HuH-7 (cell line): Measurements from ENCODE around the gene PRAMEF13.
"Not testable (repeated sequence)": the region's sequence is repeated elsewhere in the genome, so short reads cannot be mapped to it uniquely, and the experiment has no call there.

Experiments
- DNase-seq: peaks from one replicate; pipeline ENCODE4 v3.0.0; 2011; ENCODE audit warnings: low spot score

The PRAMEF13 gene, protein sequence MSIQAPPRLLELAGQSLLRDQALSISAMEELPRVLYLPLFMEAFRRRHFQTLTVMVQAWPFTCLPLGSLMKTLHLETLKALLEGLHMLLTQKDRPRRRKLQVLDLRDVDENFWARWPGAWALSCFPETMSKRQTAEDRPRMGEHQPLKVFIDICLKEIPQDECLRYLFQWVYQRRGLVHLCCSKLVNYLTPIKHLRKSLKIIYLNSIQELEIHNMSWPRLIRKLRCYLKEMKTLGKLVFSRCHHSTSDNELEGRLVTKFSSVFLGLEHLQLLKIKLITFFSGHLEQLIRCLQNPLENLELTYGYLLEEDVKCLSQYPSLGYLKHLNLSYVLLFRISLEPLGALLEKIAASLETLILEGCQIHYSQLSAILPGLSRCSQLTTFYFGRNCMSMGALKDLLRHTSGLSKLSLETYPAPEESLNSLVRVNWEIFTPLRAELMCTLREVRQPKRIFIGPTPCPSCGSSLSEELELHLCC

DNA sequence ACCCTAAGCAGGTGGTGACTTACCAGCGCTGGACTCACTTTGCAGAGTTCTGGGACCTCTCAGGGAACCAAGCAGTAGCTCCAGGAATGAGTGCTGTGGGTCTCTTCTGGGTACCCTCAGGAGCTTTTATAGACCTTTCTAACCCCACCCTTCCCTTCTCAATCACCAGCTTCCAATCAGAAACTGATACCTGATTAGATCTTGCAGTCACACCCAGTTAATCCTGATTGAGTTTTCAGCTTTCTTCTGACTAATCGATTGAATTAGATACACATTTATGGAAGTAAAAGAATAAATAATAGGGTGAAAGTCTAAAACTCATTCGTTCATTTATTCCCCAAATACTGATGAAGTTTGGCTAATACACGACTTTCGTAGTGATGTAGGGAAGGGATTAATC lies at the start of gene PRAMEF13:
PRAMEF13 (minus strand) TSS at position 101 of the 400 bp plus-strand sequence. CDS start 1,820 bp downstream, outside the sequence.
- DNase-seq: not testable (repeated sequence)

DNA sequence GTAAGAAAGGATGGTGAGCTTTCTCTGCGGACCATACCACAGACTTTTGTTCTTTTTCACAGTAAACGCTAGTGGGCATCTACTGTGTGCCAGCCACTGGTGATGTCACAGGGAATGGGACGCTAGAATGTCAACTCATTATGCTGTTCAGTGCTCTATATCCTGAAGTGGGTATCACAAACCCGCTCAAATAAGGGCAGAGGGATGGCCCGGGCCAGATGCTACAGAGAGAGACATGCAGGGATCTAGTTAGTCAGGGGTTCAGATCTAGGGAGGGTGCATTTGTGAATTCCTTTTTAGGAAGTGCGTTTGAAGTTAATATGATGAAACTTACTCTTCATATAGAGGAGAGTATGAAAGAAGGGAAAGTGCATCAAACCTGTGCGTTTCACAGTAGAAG lies 45.9 kb upstream of the PRAMEF13 start:
- DNase-seq: not testable (repeated sequence)

DNA sequence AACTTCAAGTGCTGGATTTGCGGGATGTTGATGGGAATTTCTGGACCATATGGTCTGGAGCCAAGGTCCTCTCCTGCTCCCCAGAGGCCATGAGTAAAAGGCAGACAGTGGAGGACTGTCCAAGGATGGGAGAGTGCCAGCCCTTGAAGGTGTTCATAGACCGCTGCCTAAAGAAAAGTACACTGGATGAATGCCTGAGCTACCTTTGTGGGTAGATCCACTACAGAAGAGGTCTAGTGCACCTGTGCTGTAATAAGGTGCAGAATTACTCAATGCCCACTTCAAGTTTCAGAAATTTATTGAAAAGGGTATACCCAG lies 45.3 kb upstream of the PRAMEF13 start:
- DNase-seq: not testable (repeated sequence)

DNA sequence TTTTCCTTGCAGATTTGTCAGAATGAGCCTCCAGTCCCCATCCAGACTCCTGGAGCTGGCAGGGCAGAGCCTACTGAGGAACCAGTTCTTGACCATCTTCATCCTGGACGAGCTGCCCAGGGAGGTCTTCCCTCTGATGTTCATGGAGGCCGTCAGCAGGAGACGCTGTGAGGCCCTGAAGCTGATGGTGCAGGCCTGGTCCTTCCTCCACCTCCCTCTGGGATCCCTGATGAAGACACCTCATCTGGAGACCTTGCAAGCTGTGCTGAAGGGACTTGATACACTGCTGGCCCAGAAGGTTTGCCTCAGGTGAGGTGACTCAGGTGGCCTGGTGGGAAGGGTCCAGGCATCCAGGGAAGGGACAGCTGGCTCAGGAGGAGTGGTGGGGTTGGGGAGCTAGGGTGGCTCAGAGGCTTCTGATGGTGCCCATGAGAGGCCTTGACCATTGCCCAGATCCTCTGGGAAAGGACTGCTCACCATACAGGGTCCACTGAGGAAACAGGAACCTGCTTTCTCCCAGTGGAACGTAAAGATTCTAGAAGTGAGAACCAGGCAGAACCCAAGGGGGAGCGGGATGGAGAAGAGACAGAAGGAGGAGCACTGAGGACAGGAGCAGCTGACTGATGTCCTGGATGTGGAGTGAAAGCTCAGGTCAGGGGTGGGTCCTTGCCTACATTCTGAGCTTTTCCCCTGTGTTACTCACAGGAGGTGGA lies 44.8 kb upstream of the PRAMEF13 start:
- not testable (repeated sequence) for DNase-seq

DNA sequence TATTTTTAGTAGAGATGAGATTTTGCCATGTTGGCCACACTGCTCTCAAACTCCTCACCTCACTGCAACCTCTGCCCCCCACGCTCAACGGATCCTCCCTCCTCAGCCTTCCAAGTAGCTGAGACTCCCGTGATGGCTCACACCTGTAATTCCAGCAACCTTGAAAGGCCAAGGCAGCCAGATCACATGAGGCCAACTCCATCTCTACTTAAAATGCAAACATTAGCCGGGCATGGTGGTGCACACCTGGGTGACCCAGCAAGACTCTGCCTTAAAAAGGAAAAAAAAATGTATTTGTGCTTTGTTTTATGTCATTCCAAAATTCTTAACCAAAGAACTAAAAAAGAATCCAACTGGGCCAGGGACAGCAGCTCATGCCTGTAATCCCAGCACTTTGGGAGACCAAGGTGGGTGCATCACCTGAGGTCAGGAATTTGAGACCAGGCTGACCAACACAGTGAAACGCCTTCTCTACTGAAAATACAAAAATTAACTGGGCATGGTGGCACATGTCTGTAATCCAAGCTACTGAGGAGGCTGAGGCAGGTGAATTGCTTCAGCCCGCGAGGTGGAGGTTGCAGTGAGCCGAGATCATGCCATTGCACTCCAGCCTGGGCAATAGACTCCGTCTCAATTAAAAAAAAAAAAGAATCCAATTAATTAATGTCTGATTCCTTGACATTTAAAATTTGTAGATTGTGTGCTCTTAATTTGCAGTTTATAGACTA lies 42.5 kb upstream of the PRAMEF13 start:
- DNase-seq: not testable (repeated sequence)

DNA sequence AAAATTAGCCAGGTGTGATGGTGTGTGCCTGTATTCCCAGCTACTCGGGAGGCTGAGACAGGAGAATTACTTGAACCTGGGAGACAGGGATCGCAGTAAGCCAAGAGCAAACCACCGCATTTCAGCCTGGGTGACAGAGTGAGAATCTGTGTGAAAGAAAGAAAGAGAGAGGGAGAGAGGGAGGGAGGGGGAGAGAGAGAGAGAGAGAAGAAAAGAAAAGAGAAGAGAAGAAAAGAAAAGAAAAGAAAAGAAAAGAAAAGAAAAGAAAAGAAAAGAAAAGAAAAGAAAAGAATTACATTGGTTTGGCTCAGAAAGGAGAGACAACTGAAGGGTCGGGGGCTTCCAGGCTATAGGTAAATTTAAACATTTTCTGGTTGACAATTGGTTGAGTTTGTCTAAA lies 38.4 kb upstream of the PRAMEF13 start:
- DNase-seq: not testable (repeated sequence)

DNA sequence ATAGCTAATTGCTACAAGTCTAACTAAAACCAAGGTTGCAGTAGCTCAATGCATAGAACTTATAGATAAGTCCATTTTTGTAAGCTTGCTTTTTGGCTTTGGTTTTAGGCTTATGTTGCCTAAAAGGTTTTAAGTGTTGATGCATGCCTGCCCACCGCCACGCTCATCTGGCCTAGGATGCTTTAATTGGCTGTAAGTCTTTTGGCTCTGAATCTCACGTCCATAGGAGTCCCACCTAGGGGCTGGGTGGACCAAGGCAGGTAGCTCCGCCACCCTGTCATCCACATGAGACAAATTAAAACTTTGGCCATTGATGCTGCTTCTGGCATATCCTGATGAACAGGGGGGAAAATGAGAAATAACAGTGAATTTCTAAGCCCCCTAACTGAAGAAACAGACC lies 36.4 kb upstream of the PRAMEF13 start:
- not testable (repeated sequence) for DNase-seq

DNA sequence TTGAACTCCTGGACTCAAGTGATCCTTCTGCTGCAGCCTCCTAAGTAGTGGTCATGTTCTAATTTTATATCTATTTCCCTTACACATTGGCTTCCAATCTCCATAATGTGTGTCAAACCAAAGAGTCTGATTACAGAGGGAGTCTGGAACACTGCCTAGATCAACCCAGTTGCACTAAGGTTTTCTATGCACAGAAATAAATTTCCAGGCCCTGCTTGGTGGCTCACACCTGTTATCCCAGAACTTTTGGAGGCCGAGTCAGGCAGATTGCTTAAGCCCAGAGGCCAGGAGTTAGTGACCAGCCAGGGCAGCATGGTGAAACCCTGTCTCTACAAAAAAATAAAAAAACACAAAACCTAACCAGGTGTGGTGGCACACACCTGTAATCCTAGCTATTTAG lies 32.8 kb upstream of the PRAMEF13 start:
- not testable (repeated sequence) for DNase-seq

DNA sequence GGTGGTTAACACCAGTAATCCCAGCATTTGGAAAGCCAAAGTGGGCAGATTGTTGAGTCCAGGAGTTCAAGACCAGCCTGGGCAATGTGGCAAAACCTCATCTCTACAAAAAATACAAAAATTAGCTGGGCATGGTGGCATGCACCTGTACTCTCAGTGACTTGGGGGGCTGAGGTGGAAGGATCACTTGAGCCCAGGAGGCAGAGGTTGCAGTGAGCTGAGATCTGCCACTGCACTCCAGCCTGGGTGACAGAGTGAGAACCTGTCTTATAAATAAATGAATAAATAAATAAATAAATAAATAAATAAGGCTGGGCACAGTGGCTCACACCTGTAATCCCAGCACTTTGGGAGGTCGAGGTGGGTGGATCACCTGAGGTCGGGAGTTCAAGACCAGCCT lies 30.8 kb upstream of the PRAMEF13 start:
- DNase-seq: not testable (repeated sequence)

DNA sequence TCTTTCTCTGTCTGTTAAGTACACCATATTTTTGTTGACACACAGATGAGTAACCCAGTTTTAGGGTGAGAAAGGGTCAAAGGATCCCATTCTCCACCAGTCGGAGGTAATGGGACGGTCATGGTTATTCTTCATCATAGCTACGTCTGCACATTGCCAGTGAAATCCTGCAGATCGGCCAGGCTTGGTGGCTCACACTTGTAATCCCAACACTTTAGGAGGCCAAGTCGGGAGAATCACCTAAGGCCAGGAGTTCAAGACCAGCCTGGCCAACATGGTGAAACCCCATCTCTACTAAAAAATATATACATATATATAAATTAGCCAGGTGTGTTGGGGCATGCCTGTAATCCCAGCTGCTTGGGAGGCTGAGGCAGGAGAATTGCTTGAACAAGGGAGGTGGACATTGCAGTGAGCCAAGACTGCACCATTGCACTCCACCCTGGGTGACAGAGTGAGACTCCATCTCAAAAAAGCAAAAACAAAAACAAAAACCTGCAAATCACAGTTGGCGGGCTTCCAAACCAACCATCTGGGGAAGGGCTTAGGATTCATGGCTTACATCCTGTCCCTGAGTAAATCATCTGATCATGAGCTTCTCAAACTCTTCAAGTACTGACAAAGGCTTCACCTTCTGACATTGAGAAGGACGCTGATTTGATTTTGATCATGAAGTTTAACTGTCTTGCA lies 30.0 kb upstream of the PRAMEF13 start:
- not testable (repeated sequence) for DNase-seq

DNA sequence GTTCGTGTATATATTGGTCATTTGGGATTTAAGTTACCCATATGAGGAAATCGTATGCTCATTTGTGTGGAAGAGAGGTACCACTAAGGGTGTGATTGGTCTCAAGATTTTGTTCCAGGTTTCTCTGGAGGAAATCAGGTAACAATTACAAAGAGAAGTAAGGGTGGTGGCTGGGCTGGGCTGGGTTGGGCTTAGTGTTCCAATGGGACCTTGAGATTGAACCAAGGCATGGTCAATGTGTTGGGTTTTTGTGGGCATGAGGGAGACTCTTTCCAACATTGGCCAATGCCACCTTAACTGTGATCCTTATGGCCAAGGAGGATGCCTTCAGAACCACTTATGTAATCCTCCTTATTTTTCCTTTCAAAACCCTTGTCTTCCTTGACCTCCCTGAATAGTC lies 29.4 kb upstream of the PRAMEF13 start:
- not testable (repeated sequence) for DNase-seq

DNA sequence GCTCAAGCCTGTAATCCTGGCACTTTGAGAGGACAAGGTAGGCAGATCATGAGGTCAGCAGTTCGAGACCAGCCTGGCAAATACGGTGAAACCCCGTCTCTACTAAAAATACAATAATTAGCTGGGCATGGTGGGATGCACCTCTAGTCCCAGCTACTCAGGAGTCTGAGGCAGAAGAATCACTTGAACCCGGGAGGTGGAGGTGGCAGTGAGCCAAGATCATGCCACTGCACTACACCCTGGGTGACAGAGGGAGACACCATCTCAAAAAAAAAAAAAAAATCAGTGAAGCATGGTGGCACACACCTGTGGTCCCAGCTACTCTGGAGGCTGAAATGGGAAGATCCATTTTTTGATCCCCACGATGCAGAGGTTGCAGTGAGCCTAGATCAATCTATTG lies 28.9 kb upstream of the PRAMEF13 start:
- not testable (repeated sequence) for DNase-seq

DNA sequence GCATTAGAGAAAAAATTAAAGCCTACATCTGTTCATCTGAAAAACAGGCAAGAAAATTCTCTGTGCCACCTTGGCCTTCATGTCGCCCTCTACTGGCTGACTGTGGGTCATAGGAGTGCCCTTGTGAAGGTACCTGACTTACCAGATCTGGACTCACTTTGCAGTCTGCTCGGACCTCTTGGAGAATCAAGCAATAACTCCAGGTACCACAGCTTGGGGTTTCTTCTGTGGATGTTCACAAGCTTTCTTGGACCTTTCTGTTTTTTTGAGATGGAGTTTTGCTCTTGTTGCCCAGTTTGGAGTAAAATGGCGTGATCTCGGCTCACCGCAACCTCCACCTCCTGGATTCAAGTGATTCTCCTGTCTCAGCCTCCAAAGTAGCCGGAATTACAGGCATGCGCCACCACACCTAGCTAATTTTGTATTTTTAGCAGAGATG lies 27.2 kb upstream of the PRAMEF13 start:
- no peak for DNase-seq

DNA sequence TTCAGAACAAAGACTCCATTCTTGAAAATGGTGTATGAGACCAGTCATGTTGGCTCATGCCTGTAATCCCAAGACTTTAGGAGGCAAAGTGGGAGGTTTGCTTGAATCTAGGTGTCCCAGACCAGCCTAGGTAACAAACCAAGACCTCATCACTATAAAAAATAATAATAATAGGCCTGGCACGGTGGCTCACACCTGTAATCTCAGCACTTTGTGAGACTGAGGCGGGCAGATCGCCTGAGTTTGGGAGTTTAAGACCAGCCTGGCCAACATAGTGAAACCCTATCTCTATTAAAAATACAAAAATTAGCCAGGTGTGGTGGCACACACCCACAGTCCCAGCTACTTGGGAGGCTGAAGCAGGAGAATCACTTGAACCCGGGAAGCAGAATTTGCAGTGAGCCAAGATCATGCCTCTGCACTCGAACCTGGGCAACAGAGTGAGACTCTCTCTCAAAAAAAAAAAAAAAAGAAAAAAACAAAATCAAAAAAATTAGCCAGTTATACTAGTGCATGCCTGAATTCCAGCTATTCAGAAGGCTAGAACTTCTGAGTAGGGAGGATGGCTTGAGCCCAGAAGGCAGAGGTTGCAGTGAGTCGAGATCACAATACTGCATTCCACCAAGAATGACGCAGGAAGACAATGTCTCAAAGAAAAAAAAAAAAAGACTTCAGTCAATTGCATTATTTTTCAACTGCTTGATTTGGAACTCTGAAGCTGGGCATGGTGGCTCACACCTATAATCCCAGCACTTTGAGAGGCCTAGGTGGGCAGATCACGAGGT lies 26.3 kb upstream of the PRAMEF13 start:
- DNase-seq: not testable (repeated sequence)

DNA sequence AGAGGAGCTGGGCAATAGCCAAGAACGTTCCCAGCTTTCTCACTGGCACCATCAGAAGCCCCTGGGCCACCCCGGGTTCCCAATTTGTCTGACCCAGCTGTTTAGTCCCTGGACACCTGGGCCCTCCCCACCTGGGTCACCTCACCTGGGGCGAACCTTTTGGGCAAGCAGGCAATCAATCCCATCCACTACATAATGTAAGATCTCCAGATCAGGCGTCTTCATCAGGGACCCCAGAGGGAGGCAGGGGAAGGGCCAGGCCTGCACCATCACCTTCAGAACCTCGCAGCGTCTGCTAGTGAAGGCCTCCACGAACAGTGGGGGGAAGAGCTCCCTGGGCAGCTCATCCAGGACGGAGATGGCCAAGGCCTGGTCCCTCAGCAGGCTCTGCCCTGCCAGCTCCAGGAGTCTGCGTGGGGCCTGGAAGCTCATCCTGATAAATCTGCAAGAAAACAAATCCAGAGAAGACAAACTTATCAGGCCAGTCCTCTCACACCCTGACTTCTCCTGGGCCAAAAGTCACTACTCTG lies 24.5 kb upstream of the PRAMEF13 start, which contains the start of gene PRAMEF18:
PRAMEF18 (minus strand) TSS at position 480 of the 530 bp plus-strand sequence; CDS start at position 432, 48 bp downstream.
- not testable (repeated sequence) for DNase-seq

DNA sequence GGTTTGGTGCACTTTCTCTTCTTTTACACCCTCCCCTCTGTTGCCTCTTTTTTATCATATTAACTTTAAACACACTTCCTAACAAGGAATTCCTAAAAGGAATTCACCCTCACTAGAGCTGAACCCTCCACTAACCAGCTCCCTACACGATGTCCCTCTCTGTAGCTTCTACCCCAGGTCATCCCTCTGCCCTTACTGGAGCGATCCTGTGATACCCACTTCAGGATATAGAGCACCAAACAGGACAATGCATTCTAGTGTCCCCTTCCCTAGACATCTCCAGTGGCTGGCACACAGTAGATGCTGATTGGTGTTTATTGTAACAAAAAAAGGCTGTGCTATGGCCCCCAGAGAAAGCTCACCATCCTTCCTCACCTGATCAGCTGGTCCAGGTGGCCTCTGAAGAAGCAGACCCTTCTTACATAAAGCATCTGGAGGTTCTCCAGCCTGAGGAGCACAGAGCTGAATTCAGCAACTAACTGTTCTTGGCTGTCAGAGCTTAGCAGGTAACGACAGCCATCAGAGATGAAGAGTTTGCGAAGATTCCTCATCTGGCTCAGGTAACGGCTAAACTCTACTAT lies 23.4 kb upstream of the PRAMEF13 start:
- DNase-seq: no peak

DNA sequence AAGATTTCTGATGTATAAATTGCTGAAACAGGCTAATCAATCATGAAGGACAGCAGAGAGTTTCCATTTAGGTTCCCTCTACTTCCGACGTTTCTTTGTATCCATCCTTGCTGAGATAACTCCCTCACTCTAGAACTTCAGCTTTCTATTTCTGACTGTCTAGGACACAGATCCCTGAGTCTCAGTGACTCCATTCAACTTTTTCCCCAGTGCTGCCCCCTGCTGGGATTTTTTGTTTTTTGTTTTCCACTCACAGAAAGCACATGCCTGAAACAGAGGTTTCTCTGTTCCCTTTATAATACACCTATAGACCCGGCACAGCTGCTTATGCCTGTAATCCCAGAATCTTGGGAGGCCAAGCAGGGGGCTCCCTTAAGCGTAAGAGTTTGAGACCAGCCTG lies 21.6 kb upstream of the PRAMEF13 start:
- not testable (repeated sequence) for DNase-seq

DNA sequence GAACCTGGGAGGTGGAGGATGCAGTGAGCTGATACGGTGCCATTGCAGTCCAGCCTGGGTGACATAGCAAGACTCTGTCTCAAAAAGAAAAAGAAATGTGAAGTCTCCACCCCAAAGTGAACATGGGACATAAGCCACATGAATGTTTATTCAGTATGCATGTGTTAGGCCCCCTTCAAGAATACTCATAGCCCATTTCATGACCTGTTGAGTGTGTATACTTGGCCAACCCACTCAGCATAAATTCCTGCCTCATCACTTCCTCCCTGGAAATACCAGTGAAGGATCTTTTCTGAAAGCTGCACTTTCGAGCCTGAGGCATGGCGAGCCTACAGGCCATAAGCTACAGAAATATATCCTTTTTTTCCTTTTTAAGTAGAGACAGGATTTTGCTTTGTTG lies 18.0 kb upstream of the PRAMEF13 start:
- not testable (repeated sequence) for DNase-seq

DNA sequence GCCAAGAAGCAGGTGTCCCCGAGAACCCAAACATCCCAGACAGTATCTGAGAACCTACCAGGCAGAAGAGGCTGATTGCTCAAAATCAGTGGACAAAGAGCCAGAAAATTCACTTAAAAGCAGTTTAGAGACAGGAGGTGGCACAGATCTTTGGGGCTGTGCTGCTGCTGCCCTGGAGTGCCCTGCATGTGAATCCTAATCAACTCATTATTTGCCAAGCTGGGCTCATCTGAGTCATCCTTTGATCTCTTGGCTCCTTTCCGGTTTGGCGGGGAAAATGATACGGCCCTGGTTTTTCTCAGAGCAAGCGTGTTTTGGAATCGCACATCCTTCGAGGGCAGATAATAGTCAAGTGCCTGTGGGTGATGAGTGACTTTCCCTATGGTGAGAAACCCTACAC lies 15.4 kb upstream of the PRAMEF13 start:
- not testable (repeated sequence) for DNase-seq

DNA sequence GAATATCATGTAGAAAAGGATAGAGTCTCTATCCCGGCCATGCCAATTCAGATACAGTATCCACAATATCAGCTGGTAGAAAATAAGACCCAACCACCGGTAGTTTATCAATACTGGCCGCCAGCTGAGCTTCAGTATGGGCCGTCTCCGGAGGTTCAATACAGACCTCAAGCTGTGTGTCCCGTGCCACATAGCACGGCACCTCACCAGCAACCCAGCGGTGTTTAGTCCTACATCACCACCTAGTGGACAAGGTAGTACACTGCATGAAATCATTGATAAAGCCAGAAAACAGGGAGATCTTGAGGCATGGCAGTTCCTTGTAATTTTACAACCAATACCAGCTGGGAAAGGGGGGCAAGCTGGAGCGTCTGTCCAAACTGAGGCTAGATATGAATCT lies 7.5 kb upstream of the PRAMEF13 start:
- DNase-seq: not testable (repeated sequence)
